IPS-NIHi7 (cell line): ENCODE results near the gene MYBPC2.
"Not testable (repeated sequence)": the region's sequence is repeated elsewhere in the genome, so short reads cannot be mapped to it uniquely, and the experiment has no call there.

Experiments used
- DNase-seq: peaks from one replicate; pipeline ENCODE4 v3.0.0; 2012; ENCODE audit warnings: mixed read lengths; ENCODE audit errors: extremely low spot score

Gene MYBPC2

DNA sequence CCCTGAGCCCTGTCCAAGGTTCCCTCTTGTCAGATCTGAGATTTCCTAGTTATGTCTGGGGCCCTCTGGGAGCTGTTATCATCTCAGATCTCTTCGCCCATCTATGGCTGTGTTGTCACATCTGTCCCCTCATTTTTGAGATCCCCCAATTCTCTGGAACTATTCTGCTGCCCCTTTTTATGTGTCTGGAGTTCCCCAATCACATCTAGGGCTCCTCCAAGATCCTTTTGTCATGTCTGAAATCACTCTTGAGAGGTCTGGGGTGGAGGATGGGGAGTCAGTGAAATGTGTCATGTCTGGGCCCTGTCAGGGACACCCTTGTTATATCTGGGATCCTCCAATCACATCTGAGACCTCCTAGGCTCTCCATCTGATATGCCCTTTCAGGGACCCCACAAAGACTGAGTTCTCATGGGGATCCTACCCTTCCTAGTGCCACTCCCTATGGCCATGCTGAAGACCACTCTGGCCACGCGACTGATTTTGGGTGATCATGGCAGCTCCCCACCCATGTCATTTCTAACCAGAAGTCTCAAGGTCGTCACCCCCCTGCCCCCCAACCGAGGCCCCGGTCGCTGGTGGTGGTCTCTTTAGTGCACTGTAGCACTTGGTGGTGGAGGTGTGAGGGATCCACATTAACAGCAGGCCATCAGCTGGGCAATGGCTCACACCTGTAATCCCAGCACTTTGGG, 3.8 kb upstream of the MYBPC2 start:
- no peak for DNase-seq

- DNase-seq, result no peak
These were observed 1.8 kb upstream of the MYBPC2 start for GRCh38 chr19:50430888-50431342.

GRCh38 chr19:50431343-50432220, 1.1 kb upstream of the MYBPC2 start:
- peak; percentile 95 for DNase-seq

- no peak for DNase-seq
These were observed 799 bp downstream of the MYBPC2 start for GRCh38 chr19:50433201-50434180.

- DNase-seq, result no peak
These were observed 1.8 kb downstream of the MYBPC2 start for GRCh38 chr19:50434525-50434924.

- DNase-seq, result no peak
These were observed 2.5 kb downstream of the MYBPC2 start for GRCh38 chr19:50435221-50435620.

DNA sequence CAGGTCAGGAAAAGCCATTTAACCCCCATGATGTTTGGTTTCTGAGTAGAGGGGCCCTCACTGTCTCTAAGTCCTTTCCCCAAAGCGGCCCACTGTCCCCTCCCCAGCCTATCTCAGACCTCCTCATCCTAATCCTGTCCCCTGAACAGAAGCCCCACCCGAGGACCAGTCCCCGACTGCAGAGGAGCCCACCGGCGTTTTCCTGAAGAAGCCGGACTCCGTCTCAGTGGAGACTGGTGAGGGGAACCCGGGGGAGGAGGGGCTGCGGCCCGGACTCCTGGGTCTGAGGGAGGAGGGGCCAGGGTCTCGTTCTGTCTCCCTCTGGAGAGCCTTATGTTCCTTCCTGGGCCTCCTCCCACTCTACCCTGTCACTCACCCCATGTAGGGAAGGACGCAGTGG, 2.9 kb downstream of the MYBPC2 start:
- DNase-seq, result no peak

GRCh38 chr19:50437862-50438449, 5.3 kb downstream of the MYBPC2 start:
- no peak for DNase-seq

DNA sequence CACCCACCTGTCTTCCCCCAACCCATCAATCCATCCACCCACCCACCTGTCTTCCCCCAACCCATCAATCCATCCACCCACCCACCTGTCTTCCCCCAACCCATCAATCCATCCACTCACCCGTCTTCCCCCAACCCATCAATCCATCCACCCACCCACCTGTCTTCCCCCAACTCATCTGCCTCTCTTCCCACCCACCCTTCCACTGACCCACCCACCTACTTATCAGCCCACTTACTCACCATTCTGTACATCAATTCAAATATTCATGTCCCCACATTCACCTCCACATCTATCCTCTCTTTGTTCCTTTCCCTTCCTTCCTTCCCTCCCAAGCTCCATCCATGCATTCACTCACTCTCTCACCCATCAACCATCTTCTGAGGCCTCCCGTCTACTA, 6.4 kb downstream of the MYBPC2 start:
- not testable (repeated sequence) for DNase-seq

- DNase-seq, result no peak
These were observed 11.4 kb downstream of the MYBPC2 start for GRCh38 chr19:50444059-50444458.

GRCh38 chr19:50447053-50447452, 14.4 kb downstream of the MYBPC2 start:
- DNase-seq, result no peak

GRCh38 chr19:50447750-50448149, 15.1 kb downstream of the MYBPC2 start:
- no peak for DNase-seq

DNA sequence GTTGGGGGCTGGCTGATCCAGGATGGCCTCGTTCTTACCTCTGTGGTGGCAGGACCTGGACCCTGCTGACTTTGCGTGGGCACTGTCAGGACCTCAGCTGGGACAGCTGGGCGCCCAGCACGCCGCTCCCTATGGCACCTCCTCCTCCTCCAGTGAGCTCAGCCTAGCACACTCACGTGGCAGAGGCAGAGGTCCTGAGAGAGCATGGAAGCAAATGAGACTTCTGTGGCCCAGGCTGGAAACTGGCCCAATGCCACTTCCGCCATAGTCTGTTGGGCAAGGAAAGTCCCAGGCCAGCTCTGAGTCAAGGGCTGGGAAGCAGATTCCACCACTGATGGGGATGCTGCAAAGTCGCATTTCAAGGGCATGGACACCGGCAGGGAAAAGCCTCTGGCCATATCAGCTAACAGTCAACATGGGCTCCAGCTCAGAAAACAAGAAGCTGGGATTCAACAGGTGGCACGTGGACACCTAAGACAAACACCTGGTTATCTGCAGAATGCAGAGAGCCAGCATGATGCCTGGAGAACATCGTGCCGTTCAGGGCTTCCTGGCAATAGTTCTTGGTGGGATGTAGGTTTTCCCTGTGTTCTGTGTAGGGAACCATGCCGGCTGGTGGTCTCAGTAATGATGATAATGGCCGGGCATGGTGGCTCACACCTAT, 16.7 kb downstream of the MYBPC2 start:
- DNase-seq, result no peak

DNA sequence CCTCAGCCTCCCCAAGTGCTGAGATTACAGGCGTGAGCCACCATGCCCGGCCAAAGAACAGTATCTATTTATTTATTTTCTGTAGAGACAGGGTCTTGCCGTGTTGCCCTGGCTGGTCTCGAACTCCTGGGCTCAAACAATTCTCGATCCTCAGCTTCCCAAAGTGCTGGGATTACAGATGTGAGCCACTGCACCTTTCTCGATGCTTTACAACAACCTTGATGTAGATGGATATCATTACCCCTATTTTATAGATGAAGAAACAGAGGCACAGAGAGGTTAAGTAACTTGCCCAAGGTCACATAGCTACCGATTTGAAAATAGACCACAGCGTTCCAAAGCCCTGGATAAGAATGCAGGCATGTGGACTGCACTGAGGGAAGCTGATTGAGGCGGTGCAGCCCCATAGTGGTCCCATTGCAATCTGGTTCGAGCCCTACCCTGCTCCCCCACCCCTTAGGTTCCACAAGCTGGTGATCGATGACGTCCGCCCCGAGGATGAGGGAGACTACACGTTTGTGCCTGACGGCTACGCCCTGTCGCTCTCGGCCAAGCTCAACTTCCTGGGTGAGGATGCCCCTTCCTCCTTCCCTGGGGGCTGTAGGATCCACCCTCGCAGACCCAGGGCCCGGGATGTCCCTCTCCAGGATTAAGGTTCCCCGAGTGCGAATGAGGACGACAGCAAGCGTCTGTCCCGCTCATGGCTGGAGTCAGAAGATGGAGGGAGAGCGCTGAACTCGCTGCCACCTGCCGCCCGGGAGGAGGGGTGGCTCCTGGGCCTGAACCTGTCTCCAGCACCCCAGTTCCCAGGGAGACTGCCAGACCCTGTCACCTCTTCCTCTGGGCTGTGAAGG, 17.9 kb downstream of the MYBPC2 start:
- DNase-seq, result no peak

GRCh38 chr19:50451223-50451534, 18.5 kb downstream of the MYBPC2 start:
- no peak for DNase-seq

DNA sequence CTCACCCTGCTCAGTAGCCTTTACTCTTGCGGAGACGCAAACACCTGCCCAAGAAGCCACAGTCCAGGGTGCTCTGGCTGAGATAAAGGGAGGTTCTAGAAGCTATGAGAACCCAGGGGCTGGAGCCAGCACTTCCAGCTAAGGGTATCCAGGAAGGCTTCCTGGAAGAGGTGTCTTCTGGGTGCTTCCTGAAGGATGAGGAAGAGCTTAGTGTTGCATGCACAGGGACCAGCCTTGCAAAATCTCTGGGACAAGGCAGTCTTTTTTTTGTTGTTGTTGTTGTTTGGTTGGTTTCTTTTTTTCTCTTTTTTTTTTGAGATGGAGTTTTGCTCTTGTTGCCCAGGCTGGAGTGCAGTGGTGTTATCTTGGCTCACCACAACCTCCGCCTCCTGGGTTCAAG, 20.6 kb downstream of the MYBPC2 start:
- DNase-seq, result no peak

DNA sequence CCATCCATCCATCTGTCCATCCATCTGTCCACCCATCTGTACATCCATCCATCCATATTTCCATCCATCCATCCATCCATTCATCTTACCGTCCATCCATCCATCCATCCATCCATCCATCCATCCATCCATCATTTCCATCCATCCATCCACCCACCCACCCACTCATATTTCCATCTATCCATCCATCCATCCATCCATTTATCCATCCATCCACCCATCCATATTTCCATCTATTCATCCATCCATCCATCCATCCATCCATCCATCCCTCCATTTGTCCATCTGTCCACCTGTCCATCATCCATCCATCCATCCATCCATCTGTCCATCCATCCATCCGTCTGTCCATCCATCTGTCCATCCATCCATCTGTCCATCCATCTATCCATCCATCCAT, 23.3 kb downstream of the MYBPC2 start:
- no peak for DNase-seq

- no peak for DNase-seq
These were observed 24.6 kb downstream of the MYBPC2 start for GRCh38 chr19:50457300-50457699.

GRCh38 chr19:50458396-50459066, 25.8 kb downstream of the MYBPC2 start:
- DNase-seq, result no peak

DNA sequence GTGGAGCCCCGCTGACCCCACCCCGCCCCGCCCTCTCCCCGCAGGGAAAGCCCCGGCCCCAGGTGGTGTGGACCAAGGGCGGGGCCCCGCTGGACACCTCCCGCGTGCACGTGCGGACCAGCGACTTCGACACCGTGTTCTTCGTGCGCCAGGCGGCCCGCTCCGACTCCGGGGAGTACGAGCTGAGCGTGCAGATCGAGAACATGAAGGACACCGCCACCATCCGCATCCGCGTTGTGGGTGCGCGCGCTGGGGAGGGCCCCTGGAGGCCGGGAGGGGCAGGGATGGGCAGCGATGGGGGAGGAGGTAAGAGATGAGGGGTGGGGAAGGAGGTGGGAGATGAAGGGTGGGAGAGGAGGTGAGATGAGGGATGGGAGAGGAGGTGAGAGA, 26.4 kb downstream of the MYBPC2 start:
- DNase-seq, result no peak
